Central memory CD8-positive, alpha-beta T cell (primary cell): Measurements from ENCODE around the gene METTL26.
A peak's percentile ranks its signal among the peaks of the same experiment; 100 is the strongest.

Source experiments
- ATAC-seq: fragments of 150-1000 bp; cut with Tn5 transposase; replicated peaks from 2 replicates; pipeline ENCODE4 v1.10.0; 2022; ENCODE audit warnings: mild to moderate bottlenecking, moderate FRiP score, moderate number of reproducible peaks; ENCODE audit not compliant: poor library complexity, severe bottlenecking; ENCODE audit errors: extremely low read depth
- DNase-seq, 2 donors: peaks; one replicate each; pipeline ENCODE4 v3.0.0; 2021; ENCODE audit warnings: low spot score in 2 of 2
- H3K27ac Mint-ChIP-seq: one replicate; pipeline ENCODE4 v1.8.0; 2022; ENCODE audit warnings: low read depth, mild to moderate bottlenecking, moderate library complexity, mixed read lengths
- H3K27me3 Mint-ChIP-seq: one replicate; pipeline ENCODE4 v1.8.0; 2022; ENCODE audit warnings: mixed read lengths
- H3K36me3 Mint-ChIP-seq: one replicate; pipeline ENCODE4 v1.8.0; 2022; ENCODE audit warnings: mild to moderate bottlenecking, moderate library complexity, mixed read lengths; ENCODE audit not compliant: insufficient read depth
- H3K4me1 Mint-ChIP-seq: one replicate; pipeline ENCODE4 v1.8.0; 2022; ENCODE audit warnings: mixed read lengths
- H3K4me3 Mint-ChIP-seq: one replicate; pipeline ENCODE4 v1.8.0; 2022; ENCODE audit warnings: mild to moderate bottlenecking, moderate library complexity, mixed read lengths
- H3K9me3 Mint-ChIP-seq: one replicate; pipeline ENCODE4 v1.8.0; 2022; ENCODE audit warnings: mixed read lengths

Gene METTL26

GRCh38 chr16:660132-660458, 24.0 kb upstream of the METTL26 start:
- Mint-ChIP-seq H3K27me3 (no peaks in the 10 kb centered on the region), H3K9me3 (no peaks in the 10 kb centered on the region), H3K4me1 (peaks cover 5% of the 10 kb centered on the region), H3K36me3 (peaks cover 2% of the 10 kb centered on the region), H3K27ac (no peak overlapping the region), H3K4me3 (no peak overlapping the region)
- DNase-seq (no peak), ATAC-seq (no peak)

GRCh38 chr16:659618-660017, 23.5 kb upstream of the METTL26 start:
- DNase-seq: no peak
- H3K4me3 Mint-ChIP-seq: no peak overlapping the region
- peaks cover 5% of the 10 kb centered on the region for H3K4me1 Mint-ChIP-seq
- no peaks in the 10 kb centered on the region for H3K9me3 Mint-ChIP-seq
- H3K27ac Mint-ChIP-seq: no peak overlapping the region
- ATAC-seq: no peak
- no peaks in the 10 kb centered on the region for H3K27me3 Mint-ChIP-seq
- peaks cover 2% of the 10 kb centered on the region for H3K36me3 Mint-ChIP-seq

- peaks cover 5% of the 10 kb centered on the region for H3K4me1 Mint-ChIP-seq
- no peaks in the 10 kb centered on the region for H3K27me3 Mint-ChIP-seq
- H3K4me3 Mint-ChIP-seq: no peak overlapping the region
- peaks cover 2% of the 10 kb centered on the region for H3K36me3 Mint-ChIP-seq
- H3K27ac Mint-ChIP-seq: no peak overlapping the region
- DNase-seq (no peak), ATAC-seq (no peak)
- H3K9me3 Mint-ChIP-seq: no peaks in the 10 kb centered on the region
Measured at GRCh38 chr16:658679-659571, 22.8 kb upstream of the METTL26 start.

GRCh38 chr16:657487-657886, 21.4 kb upstream of the METTL26 start:
- no peaks in the 10 kb centered on the region for H3K9me3 Mint-ChIP-seq
- no peak overlapping the region for H3K27ac Mint-ChIP-seq
- peaks cover 5% of the 10 kb centered on the region for H3K4me1 Mint-ChIP-seq
- peaks cover 3% of the 10 kb centered on the region for H3K36me3 Mint-ChIP-seq
- DNase-seq (no peak), ATAC-seq (no peak)
- H3K27me3 Mint-ChIP-seq: no peaks in the 10 kb centered on the region
- no peak overlapping the region for H3K4me3 Mint-ChIP-seq

GRCh38 chr16:654034-654433, 17.9 kb upstream of the METTL26 start:
- Mint-ChIP-seq H3K27me3 (no peaks in the 10 kb centered on the region), H3K4me1 (no peaks in the 10 kb centered on the region), H3K4me3 (no peak overlapping the region), H3K9me3 (no peaks in the 10 kb centered on the region), H3K36me3 (peaks cover 5% of the 10 kb centered on the region), H3K27ac (no peak overlapping the region)
- ATAC-seq (no peak), DNase-seq (no peak)

- Mint-ChIP-seq H3K4me3 (no peak overlapping the region), H3K9me3 (no peaks in the 10 kb centered on the region), H3K27ac (no peak overlapping the region), H3K36me3 (peaks cover 5% of the 10 kb centered on the region), H3K4me1 (no peaks in the 10 kb centered on the region), H3K27me3 (no peaks in the 10 kb centered on the region)
- DNase-seq (no peak), ATAC-seq (no peak)
Measured at GRCh38 chr16:652454-653305, 16.6 kb upstream of the METTL26 start.

- Mint-ChIP-seq H3K36me3 (peaks cover 5% of the 10 kb centered on the region), H3K4me3 (peak overlapping the region; percentile 48), H3K27ac (no peak overlapping the region), H3K9me3 (no peaks in the 10 kb centered on the region), H3K4me1 (no peaks in the 10 kb centered on the region), H3K27me3 (no peaks in the 10 kb centered on the region)
- ATAC-seq (no peak), DNase-seq (no peak)
Measured at GRCh38 chr16:651844-652243, 15.7 kb upstream of the METTL26 start.

GRCh38 chr16:649631-650030, 13.5 kb upstream of the METTL26 start:
- Mint-ChIP-seq H3K36me3 (peaks cover 5% of the 10 kb centered on the region), H3K4me1 (no peaks in the 10 kb centered on the region), H3K27ac (no peak overlapping the region), H3K4me3 (peak overlapping the region; percentile 67), H3K9me3 (no peaks in the 10 kb centered on the region), H3K27me3 (no peaks in the 10 kb centered on the region)
- ATAC-seq (no peak), DNase-seq (no peak)

- Mint-ChIP-seq H3K36me3 (peaks cover 5% of the 10 kb centered on the region), H3K9me3 (no peaks in the 10 kb centered on the region), H3K27me3 (no peaks in the 10 kb centered on the region), H3K4me3 (peak within 1 kb of the TSS; percentile 67), H3K27ac (peak within 1 kb of the TSS; percentile 55), H3K4me1 (peaks cover 2% of the 10 kb centered on the region)
- ATAC-seq (peak; percentile 98), DNase-seq (peak; percentile 82)
Measured at GRCh38 chr16:648781-649589, 12.9 kb upstream of the METTL26 start, which contains the start of gene WDR90. Gene WDR90, plus strand, starts transcription at chr16:649365. Its CDS starts 52 bp downstream, at chr16:649417.

- Mint-ChIP-seq H3K36me3 (peaks cover 3% of the 10 kb centered on the region), H3K9me3 (no peaks in the 10 kb centered on the region), H3K27ac (peak overlapping the region; percentile 53), H3K27me3 (no peaks in the 10 kb centered on the region), H3K4me3 (peak overlapping the region; percentile 67), H3K4me1 (peaks cover 7% of the 10 kb centered on the region)
- DNase-seq (no peak), ATAC-seq (no peak)
Measured at GRCh38 chr16:648071-648780, 12.1 kb upstream of the METTL26 start.

GRCh38 chr16:647173-647902, 11.2 kb upstream of the METTL26 start:
- peaks cover 7% of the 10 kb centered on the region for H3K4me1 Mint-ChIP-seq
- H3K27me3 Mint-ChIP-seq: no peaks in the 10 kb centered on the region
- peak overlapping the region; percentile 16 for H3K4me3 Mint-ChIP-seq
- peaks cover 5% of the 10 kb centered on the region for H3K36me3 Mint-ChIP-seq
- DNase-seq (no peak), ATAC-seq (no peak)
- no peak overlapping the region for H3K27ac Mint-ChIP-seq
- no peaks in the 10 kb centered on the region for H3K9me3 Mint-ChIP-seq
